NCI-H1436 (cell line): Measurements from ENCODE around the gene HIF1A.
"Not testable (repeated sequence)": the region's sequence is repeated elsewhere in the genome, so short reads cannot be mapped to it uniquely, and the experiment has no call there.

ENCODE experiments used
- DNase-seq: peaks from one replicate; lab custom pipeline; 2025; lab: John Stamatoyannopoulos, UW

The HIF1A gene

GRCh38 chr14:61749264-61749663, 54.0 kb downstream of the HIF1A start:
- no peak for DNase-seq

- peak; percentile 25 for DNase-seq
These were observed 54.6 kb downstream of the HIF1A start for GRCh38 chr14:61749867-61750266.

GRCh38 chr14:61750708-61751474, 55.6 kb downstream of the HIF1A start:
- DNase-seq = no peak

DNA sequence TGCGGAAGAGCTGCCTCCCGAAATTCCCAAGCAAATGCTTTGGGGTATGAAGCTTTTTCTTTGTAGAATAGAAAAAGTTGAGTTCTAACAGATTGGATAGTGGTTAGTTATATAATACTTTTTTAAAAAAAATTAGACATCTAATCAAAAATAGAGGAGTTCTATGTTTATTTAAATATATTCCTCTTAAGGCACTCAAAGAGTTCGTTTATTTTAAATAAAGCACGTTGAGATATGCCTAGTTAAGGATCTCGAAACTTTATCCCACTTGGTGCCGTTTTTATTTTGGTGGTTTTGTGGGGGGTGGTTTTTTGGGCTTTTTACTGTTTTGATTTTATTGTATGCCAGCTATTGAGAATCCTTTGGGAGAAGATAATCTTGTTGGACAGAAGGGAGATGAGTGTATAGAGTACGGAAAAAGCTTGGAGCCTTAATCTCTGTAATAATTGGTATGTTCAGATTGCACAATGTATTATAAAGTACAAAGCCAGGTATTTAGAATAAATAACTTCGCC, 56.2 kb downstream of the HIF1A start:
- no peak for DNase-seq

- no peak for DNase-seq
These were observed 57.3 kb downstream of the HIF1A start for GRCh38 chr14:61752626-61753025.

- no peak for DNase-seq
These were observed 58.3 kb downstream of the HIF1A start for GRCh38 chr14:61753631-61754030.

DNA sequence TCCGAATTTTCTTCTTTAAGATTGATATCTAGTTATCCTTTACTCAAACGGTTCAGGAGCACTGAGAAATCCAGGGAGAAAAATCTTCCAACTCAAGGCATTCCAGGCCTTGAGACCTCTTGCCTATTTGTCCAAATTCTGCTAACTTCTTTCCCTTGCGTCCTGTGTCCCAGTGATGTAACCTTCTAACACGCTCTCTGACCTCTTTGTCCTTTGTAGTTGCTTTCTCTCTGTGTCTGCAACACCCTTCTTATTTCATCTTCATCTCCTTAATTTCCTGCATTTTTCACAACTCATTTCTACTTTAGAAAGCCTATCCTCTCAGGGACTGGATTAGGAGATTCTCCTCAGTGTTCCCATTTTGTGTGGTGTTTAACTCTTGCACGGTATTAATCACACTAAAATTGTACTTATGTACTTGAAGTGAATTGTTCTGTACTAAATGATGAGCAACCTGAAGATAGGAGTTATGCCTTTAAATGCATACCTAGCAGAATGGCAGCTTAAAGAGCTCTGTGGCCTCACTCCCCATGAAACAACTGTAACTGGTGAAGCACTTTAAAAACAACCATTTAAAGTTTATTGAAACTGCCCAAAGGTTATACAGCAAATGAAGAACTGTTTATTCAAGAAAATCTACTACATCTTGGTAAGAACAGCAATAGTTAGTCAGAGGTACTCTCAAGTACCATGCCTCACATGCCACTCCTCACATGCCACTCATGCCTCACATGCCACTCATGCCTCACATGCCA, 59.5 kb downstream of the HIF1A start:
- no peak for DNase-seq

- DNase-seq = not testable (repeated sequence)
These were observed 60.0 kb downstream of the HIF1A start for GRCh38 chr14:61755382-61755742.

DNA sequence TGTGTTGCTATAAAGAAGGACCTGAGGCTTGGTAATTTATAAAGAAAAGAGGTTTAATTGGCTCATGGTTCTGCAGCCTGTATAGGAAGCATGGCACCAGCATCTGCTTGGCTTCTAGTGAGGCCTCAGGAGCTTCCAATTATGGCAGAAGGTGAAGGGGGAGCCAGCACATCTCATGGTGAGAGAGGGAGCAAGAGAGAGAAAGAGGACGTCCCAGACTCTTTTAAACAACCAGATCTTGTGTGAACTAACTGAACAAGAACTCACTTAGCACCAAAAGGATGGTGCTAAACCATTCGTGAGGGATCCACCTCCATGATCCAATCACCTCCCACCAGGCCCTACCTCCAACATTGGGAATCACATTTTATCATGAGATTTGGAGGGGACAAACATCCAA, 60.8 kb downstream of the HIF1A start:
- DNase-seq = no peak

DNA sequence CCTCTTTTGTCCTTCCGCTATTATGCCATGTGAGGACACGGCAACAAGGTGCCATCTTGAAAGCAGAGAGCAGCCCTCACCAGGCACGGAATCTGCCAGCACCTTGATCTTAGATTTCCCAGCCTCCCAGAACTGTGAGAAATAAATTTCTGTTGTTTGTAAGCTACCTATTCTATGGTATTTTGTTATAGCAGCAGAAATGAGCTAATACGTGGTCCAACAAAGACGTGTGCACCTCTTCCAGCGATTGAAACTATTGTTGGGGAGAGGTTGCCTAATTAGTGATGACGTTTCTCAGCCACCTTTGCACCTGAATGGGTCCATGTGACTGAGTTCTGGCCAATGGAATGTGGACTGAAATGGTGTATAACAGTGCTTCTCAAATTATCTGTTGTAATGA, 64.6 kb downstream of the HIF1A start:
- no peak for DNase-seq

- no peak for DNase-seq
These were observed 66.2 kb downstream of the HIF1A start for GRCh38 chr14:61761557-61761956.

GRCh38 chr14:61761959-61762786, 66.9 kb downstream of the HIF1A start, which contains the start of gene SNAPC1:
Gene SNAPC1 (plus strand): TSS chr14:61762420. CDS start chr14:61762461, 41 bp downstream.
- DNase-seq = peak; percentile 98

DNA sequence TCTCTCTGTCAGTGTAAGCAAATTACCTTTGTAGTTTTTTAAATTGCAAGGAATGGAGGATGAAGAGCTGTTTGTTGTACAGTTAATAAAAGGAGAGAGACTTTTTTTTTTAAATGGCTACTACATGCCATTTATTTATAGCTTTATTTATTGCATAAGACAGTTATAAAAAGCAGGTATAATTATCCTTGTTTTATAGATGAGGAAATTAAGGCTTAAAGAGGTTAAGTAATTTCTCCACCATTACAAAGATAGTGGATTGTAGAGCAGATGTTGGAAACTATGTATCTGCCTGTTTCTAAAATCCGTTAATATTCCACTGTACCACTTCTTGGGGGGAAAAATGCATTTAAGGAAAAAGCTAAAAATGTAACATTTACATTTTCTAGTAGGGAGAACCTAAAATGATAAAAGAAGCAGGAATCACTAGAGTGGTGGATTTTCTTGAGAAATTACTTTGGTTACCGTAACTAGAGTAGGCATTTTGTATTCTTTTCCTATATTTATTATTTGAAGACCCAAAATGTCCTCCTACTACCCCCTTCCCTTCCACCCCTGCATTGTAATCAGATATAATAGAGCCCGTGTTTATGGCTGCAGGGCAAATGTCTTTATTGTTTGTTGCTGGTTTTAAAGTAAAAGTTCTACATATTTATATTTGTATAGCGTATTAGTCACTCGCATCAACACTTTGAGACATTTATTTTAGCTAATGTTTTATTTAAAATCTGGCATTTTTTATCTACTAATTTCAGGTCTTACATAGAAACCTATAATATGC, 69.2 kb downstream of the HIF1A start:
- no peak for DNase-seq

DNA sequence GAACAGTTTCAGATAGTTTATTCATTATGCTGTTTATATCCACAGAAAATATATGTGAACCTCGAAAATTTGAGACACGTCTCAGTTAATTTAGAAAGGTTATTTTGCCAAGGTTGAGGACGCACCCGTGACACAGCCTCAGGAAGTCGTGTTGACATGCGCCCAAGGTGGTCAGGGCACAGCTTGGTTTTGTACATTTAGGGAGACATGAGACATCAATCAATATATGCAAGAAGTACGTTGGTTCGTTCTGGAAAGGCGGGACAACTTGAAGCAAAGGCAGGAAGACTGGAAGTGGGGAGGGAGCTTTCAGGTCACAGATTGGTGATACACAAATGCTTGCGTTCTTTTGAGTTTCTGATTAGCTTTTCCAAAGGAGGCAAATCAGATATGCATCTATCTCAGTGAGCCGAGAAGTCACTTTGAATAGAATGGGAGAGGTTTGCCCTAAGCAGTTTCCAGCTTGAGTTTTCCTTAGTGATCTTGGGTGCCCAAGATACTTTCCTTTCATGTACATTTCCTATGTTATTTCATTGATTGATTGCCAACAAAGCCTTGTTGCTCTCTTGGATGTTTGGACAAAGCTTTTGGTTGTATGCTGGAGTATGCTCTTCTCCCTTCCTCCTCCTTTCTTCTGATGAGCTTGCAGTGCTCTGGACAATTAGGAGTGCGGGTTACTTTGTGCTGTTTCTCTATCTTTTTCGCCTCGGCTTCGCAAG, 70.1 kb downstream of the HIF1A start:
- DNase-seq = no peak

GRCh38 chr14:61766151-61766550, 70.8 kb downstream of the HIF1A start:
- DNase-seq = no peak

DNA sequence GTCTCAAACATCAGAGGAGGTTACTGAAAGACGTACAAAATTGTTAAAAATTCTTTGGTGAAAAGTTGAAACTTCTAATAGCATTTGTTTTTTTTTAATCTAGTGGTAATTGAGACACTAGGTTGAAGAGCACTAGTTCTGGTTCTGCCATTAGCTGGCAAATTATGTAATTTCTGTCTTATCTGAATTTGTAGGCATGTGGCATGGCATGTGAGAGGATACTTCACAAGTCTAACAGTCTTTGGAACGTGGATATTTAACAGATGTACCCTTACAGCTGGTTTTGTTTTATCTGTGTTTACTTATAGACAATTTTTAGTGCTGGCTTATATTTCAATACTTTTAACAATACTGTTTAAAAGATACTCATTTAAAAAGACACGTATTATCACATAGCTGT, 72.9 kb downstream of the HIF1A start:
- DNase-seq = no peak

DNA sequence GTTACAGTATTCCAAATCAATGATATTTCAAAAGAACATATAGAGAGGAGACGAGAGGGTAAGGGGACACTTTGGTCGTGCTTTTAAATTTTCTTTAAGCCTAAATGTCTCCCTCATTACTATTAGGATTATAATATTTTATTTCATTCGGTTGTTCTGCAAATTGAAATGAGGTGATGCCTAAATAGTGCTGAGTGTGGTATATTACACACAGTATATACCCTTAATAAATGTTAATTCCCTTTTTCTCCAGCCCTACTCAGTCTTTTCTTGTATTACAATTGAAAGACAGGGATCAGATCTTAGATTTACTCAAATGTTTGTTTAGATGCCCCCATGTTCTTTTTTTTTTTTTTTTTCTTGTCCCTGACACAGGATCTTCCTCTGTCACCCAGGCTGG, 74.6 kb downstream of the HIF1A start:
- no peak for DNase-seq

DNA sequence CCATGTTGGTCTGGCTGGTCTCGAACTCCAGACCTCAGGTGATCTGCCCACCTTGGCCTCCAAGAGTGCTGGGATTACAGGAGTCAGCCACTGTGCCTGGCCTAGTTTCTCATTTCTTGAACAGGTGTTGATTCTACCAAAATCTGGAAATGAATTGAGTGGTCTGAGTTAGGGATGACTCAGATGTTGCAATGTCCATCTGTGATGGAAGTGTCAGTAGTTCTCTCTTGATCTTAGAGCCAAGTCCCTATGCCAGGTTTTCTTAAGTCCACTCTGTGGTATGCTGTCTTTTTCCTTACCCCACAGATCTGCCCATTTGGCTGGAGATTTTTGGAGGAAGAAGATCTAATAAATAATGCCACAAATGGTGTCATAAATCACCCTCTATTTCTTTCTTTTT, 79.5 kb downstream of the HIF1A start:
- no peak for DNase-seq

DNA sequence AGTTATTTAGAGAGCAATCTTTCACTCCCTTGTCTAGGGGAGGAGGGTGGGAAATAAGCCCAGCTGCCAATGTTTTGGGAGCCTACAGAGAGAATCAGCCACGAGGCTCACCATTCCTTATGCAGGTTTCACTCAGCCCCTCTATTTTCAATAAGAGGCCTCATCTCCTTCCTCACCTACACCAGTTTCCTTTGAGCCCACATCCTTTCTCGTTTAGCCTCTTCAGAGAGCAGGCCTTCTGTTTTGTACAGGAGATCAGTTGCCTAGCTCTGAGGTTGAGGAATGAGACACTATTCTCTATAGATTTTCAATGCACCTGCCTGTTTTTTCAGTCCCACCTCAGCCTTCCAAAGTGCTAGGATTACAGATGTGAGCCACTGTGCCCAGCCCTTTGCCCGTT, 84.8 kb downstream of the HIF1A start:
- no peak for DNase-seq

DNA sequence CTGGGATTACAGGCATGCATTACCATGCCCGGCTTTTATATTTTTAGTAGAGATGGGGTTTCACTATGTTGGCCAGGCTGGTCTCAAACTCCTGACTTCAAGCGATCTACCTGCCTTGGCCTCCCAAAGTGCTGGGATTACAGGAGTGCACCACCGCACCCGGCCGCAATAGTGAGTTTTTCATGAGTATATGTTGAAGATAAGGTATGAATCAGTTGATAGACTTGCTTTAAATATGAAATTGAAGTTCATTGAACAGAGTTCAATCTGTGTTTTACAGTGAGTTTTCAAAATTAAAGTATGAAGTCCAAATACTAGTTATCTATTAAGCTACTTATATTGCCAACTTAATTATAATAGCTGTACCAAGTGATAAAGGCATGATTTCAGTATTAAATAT, 102.0 kb downstream of the HIF1A start:
- DNase-seq = no peak
